ENCODE data around the gene THSD7B. TPM values are rescaled to one million over a fixed set of nuclear protein-coding genes. Genes with fewer than 3 reads are reported as not detected.

Gene THSD7B
- total RNA-seq (2013; cell fraction: nucleolus; rRNA removed): 4.4 and 4.9 TPM in 2 replicates
- total RNA-seq (2014; rRNA removed): 0.56 and 0.60 TPM in 2 replicates
- 0.54 and 0.60 TPM in 2 replicates for total RNA-seq (2014; rRNA removed; fragmentation: Illumina TruSeq; extraction: Trizol)
- total RNA-seq (2021): 0.33 and 0.51 TPM in 2 replicates
- not detected for polyA plus RNA-seq (2011; ENCODE audit: low read depth)
- 0.31 and 0.33 TPM in 2 replicates for polyA plus RNA-seq (2011; rRNA removed)
- 0.10 and 0.17 TPM in 2 replicates for polyA plus RNA-seq (2011; cell fraction: cytosol; rRNA removed)
- polyA plus RNA-seq (2011; cell fraction: nucleus; rRNA removed): 0.28 TPM in 2 replicates
- polyA plus RNA-seq (2012): 0.01 TPM in 1 of 2 replicates, not detected in the other
- 0.25 and 0.32 TPM in 2 replicates for polyA plus RNA-seq (2014; fragmentation: Illumina TruSeq; extraction: Trizol)
- polyA plus RNA-seq (2014; fragmentation: Nextera tagmentation; extraction: Ambion mirVana): under 1 TPM; 0.03 to 0.07 TPM
- 0.15 and 0.35 TPM in 2 replicates for polyA plus RNA-seq (2014; rRNA removed)
- under 1 TPM; 0.05 to 0.19 TPM for polyA plus RNA-seq (2016; fragmentation: Nextera tagmentation; extraction: Ambion mirVana)
- 1.1 and 1.2 TPM in 2 replicates for polyA minus RNA-seq (2011; rRNA and poly(A)+ RNA removed)
- not detected in 2 replicates for polyA minus RNA-seq (2011; cell fraction: cytosol; rRNA and poly(A)+ RNA removed)
- polyA minus RNA-seq (2011; cell fraction: nucleus; rRNA and poly(A)+ RNA removed): 0.97 and 1.5 TPM in 2 replicates
- Bru-seq, nascent RNA: percentile 22 among the genes with signal in this experiment
- percentile 12 among the genes with signal in this experiment for BruChase-seq, experiment 1, labeled RNA remaining after a 6-hour chase
- percentile 16 among the genes with signal in this experiment for BruChase-seq, experiment 2, labeled RNA remaining after a 2-hour chase
- long read RNA-seq, experiment 1, partial matches to known transcripts: 1 of 2 reads
- long read RNA-seq, experiment 1, other reads (novel, unspliced or antisense): 1 of 2 reads
- long read RNA-seq, experiment 2, partial matches to known transcripts: 2 of 4 reads
- long read RNA-seq, experiment 2, other reads (novel, unspliced or antisense): 2 of 4 reads

DNA sequence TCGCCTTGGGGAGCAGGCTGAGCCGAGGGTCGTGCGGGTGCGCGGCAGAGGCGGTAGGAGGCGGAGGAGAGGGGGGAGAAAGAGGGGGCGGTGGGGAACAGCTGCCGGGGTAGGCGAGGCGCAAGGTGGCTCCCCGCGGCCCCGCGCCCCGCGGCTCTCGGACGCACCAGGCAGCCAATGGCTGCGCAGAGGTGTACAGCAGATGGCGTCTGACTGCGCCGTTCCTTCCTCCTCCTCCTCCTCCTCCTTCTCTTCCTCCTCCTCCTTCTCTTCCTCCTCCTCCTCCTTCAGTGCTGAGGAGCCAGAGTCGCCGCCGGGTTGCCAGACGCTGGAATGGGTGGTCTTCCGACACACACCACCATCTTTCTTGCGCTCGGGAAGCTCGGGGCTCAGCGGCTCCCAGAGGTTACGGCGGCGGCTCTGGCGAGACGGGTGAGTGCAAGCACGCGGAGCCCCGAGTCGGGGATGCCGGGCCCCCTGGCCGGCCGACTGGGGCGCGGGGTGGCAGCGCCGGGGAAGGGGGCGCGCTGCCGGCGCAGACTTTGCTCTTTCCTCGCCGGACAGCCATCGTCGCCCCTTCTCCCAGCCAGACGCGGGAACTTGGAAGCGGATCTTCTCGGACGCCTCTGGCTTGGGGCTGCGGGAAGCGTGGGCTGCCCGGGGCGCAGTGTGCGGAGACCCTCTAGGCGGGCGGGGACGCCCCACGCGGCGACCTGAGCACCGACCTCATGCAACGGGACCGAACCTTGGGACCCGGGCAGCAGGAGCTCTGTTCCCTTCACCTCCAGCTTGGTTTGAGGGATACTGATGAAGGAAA lies at the start of gene THSD7B:
Gene THSD7B, plus strand, starts transcription at position 290 of the 817 bp plus-strand sequence. CDS start 116,634 bp downstream, outside the sequence.
- Histone ChIP-seq H3K4me3 (no peak within 1 kb of the TSS), H3K9me3 (replicated peaks; ENCODE audit: control insufficient read depth, insufficient read depth, low read length) (no peaks in the 10 kb centered on the region), H4K20me1 (ENCODE audit: control insufficient read depth, insufficient read depth) (no peaks in the 10 kb centered on the region), H3K4me2 (ENCODE audit: control insufficient read depth, insufficient read depth) (peak within 1 kb of the TSS; percentile 42; the same call in 1 of the 2 replicates), H3K79me2 (ENCODE audit: control insufficient read depth, insufficient read depth, low read length) (no peaks in the 10 kb centered on the region), H3K9ac (ENCODE audit: control insufficient read depth, insufficient read depth, low read length) (no peak within 1 kb of the TSS), H3K27ac (ENCODE audit: control insufficient read depth, insufficient read depth) (no peak within 1 kb of the TSS), H2AFZ (ENCODE audit: control insufficient read depth, low read depth, low read length) (no peak within 1 kb of the TSS), H3K4me1 (ENCODE audit: control insufficient read depth, insufficient read depth, low read length) (no peaks in the 10 kb centered on the region), H3K27me3 (replicated peaks in 1 of 2; ENCODE audit: control insufficient read depth in 2 of 2, insufficient read depth in 2 of 2, low read length in 1 of 2) (peaks cover 9 to 18% of the 10 kb centered on the region in 2 experiments), H3K36me3 (ENCODE audit: control insufficient read depth in 2 of 2, insufficient read depth in 2 of 2, low read length in 1 of 2) (no peaks in the 10 kb centered on the region)
- in situ Hi-C loops (cut with MboI) (no loop called here), intact Hi-C loops (cut with micrococcal nuclease; ENCODE audit: unreplicated experiment) (no loop called here)
- no TSS peak for BruUV-seq (replicated peaks)
- peak; percentile 67 for ATAC-seq
- ChIA-PET SMC1A (ENCODE audit: uncharacterized antibody, unreplicated experiment) (no interaction called here), POLR2A (no interaction called here), CTCF (no interaction called here), RAD21 (ENCODE audit: unreplicated experiment) (no interaction called here)
- no peak for DNase-seq (ENCODE audit: low read depth, low spot score)
- WGBS (ENCODE audit: insufficient coverage, insufficient replicate concordance, low lambda C conversion rate, missing lambda C conversion rate): 4% methylated on average over 31 of the region's 77 CpGs
- FAIRE-seq: no peak
- TF ChIP-seq POU2F2 (IDR thresholded peaks at IDR 0.05; ENCODE audit: borderline replicate concordance, low read depth, low read length): no peak
- no peak for TF ChIP-seq MTA2 (IDR thresholded peaks at IDR 0.05; ENCODE audit: low read depth)
- TF ChIP-seq CBX3 (IDR thresholded peaks at IDR 0.05; ENCODE audit: borderline replicate concordance, low read depth): no peak
- TF ChIP-seq, protein P1, sequence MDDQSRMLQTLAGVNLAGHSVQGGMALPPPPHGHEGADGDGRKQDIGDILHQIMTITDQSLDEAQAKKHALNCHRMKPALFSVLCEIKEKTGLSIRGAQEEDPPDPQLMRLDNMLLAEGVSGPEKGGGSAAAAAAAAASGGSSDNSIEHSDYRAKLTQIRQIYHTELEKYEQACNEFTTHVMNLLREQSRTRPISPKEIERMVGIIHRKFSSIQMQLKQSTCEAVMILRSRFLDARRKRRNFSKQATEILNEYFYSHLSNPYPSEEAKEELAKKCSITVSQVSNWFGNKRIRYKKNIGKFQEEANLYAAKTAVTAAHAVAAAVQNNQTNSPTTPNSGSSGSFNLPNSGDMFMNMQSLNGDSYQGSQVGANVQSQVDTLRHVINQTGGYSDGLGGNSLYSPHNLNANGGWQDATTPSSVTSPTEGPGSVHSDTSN (IDR thresholded peaks at IDR 0.05; ENCODE audit: insufficient replicate concordance, low read depth, low read length): no peak
- TF ChIP-seq, protein P2, sequence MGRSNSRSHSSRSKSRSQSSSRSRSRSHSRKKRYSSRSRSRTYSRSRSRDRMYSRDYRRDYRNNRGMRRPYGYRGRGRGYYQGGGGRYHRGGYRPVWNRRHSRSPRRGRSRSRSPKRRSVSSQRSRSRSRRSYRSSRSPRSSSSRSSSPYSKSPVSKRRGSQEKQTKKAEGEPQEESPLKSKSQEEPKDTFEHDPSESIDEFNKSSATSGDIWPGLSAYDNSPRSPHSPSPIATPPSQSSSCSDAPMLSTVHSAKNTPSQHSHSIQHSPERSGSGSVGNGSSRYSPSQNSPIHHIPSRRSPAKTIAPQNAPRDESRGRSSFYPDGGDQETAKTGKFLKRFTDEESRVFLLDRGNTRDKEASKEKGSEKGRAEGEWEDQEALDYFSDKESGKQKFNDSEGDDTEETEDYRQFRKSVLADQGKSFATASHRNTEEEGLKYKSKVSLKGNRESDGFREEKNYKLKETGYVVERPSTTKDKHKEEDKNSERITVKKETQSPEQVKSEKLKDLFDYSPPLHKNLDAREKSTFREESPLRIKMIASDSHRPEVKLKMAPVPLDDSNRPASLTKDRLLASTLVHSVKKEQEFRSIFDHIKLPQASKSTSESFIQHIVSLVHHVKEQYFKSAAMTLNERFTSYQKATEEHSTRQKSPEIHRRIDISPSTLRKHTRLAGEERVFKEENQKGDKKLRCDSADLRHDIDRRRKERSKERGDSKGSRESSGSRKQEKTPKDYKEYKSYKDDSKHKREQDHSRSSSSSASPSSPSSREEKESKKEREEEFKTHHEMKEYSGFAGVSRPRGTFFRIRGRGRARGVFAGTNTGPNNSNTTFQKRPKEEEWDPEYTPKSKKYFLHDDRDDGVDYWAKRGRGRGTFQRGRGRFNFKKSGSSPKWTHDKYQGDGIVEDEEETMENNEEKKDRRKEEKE (IDR thresholded peaks at IDR 0.05): no peak
- TF ChIP-seq, protein P3, sequence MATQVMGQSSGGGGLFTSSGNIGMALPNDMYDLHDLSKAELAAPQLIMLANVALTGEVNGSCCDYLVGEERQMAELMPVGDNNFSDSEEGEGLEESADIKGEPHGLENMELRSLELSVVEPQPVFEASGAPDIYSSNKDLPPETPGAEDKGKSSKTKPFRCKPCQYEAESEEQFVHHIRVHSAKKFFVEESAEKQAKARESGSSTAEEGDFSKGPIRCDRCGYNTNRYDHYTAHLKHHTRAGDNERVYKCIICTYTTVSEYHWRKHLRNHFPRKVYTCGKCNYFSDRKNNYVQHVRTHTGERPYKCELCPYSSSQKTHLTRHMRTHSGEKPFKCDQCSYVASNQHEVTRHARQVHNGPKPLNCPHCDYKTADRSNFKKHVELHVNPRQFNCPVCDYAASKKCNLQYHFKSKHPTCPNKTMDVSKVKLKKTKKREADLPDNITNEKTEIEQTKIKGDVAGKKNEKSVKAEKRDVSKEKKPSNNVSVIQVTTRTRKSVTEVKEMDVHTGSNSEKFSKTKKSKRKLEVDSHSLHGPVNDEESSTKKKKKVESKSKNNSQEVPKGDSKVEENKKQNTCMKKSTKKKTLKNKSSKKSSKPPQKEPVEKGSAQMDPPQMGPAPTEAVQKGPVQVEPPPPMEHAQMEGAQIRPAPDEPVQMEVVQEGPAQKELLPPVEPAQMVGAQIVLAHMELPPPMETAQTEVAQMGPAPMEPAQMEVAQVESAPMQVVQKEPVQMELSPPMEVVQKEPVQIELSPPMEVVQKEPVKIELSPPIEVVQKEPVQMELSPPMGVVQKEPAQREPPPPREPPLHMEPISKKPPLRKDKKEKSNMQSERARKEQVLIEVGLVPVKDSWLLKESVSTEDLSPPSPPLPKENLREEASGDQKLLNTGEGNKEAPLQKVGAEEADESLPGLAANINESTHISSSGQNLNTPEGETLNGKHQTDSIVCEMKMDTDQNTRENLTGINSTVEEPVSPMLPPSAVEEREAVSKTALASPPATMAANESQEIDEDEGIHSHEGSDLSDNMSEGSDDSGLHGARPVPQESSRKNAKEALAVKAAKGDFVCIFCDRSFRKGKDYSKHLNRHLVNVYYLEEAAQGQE (IDR thresholded peaks at IDR 0.05; ENCODE audit: low read depth, low read length): no peak
- TF ChIP-seq NR2C2 (IDR thresholded peaks at IDR 0.05; ENCODE audit: borderline replicate concordance, control insufficient read depth, insufficient read length, low read depth): no peak
- TF ChIP-seq ETV6 (conservative IDR thresholded peaks at IDR 0.05 in 1 of 2, IDR thresholded peaks at IDR 0.05 in 1 of 2; ENCODE audit: borderline replicate concordance in 1 of 2, low read depth in 1 of 2): no peak
- no peak for TF ChIP-seq ESRRA (IDR thresholded peaks at IDR 0.05; ENCODE audit: low read length)
